PFSK-1 (cell line): ENCODE data around the gene ROMO1.

Experiments used
- FOXP2 ChIP-seq: optimal IDR thresholded peaks from 2 replicates; pipeline ENCODE3; 2011; ENCODE audit warnings: borderline replicate concordance, control low read depth, inconsistent platforms; ENCODE audit not compliant: insufficient read depth; ENCODE audit errors: extremely low read length, extremely low read depth
- POLR2AphosphoS5 ChIP-seq: IDR thresholded peaks from 2 replicates; pipeline ENCODE4 v1.6.1; 2012; ENCODE audit warnings: low read depth, mild to moderate bottlenecking, control low read depth, low read length, moderate library complexity
- SIN3A ChIP-seq: IDR thresholded peaks from 2 replicates; pipeline ENCODE4 v1.6.1; 2012; ENCODE audit warnings: mild to moderate bottlenecking, low read length, moderate library complexity, borderline replicate concordance; ENCODE audit not compliant: insufficient read depth
- TAF1 ChIP-seq: IDR thresholded peaks from 2 replicates; pipeline ENCODE4 v1.6.1; 2012; ENCODE audit warnings: low read length, control low read depth, borderline replicate concordance; ENCODE audit not compliant: insufficient read depth
- TF ChIP-seq, protein P1 (sequence below), 2 experiments: IDR thresholded peaks; 2 replicates each; pipeline versions ENCODE4 v1.6.1 to v1.8.0; 2011 to 2012; ENCODE audit warnings: low read depth in 2 of 2, low read length in 2 of 2, control low read depth in 1 of 2, inconsistent platforms in 1 of 2, mild to moderate bottlenecking in 1 of 2, moderate library complexity in 1 of 2; ENCODE audit not compliant: insufficient read depth in 1 of 2

Gene ROMO1

DNA sequence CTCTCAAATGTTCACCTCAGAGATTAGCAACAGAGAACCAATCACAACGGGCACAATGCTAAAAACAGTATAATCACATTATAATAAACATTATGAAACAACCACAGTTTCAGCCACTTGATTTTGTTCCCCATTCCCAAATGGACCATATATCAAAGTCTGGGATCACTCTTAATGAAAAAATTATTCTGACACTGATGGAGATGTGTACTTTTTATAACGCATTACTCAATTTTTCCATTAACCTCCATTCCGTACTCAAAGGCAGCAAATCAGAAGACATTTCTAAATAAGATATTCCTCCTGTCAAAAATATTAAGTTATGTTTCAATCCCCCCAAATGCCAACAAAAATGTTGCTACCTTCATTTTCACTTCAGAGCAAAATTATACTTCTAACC, 37.3 kb upstream of the ROMO1 start:
- TF ChIP-seq, protein P1, sequence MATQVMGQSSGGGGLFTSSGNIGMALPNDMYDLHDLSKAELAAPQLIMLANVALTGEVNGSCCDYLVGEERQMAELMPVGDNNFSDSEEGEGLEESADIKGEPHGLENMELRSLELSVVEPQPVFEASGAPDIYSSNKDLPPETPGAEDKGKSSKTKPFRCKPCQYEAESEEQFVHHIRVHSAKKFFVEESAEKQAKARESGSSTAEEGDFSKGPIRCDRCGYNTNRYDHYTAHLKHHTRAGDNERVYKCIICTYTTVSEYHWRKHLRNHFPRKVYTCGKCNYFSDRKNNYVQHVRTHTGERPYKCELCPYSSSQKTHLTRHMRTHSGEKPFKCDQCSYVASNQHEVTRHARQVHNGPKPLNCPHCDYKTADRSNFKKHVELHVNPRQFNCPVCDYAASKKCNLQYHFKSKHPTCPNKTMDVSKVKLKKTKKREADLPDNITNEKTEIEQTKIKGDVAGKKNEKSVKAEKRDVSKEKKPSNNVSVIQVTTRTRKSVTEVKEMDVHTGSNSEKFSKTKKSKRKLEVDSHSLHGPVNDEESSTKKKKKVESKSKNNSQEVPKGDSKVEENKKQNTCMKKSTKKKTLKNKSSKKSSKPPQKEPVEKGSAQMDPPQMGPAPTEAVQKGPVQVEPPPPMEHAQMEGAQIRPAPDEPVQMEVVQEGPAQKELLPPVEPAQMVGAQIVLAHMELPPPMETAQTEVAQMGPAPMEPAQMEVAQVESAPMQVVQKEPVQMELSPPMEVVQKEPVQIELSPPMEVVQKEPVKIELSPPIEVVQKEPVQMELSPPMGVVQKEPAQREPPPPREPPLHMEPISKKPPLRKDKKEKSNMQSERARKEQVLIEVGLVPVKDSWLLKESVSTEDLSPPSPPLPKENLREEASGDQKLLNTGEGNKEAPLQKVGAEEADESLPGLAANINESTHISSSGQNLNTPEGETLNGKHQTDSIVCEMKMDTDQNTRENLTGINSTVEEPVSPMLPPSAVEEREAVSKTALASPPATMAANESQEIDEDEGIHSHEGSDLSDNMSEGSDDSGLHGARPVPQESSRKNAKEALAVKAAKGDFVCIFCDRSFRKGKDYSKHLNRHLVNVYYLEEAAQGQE (IDR thresholded peaks at IDR 0.05; ENCODE audit: insufficient read depth in 1 of 2, low read depth in 2 of 2, low read length in 2 of 2): no peak

DNA sequence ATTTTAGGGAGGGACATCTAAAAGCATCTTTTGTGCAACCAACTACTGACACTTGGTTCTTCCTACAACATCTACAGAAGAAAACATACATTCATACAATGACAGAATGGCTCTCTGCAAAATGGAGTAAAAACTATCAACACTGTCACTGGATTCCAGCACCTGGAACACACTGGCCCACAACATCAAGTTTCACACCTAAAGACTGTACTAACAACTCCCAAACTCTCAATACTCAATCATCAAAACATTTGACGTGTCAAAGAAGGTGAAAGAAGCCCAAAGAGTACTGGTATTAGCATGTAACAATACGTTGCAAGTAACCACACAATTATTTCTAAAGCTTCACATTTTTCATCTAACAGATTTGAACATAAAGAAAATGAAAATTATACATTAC, 36.7 kb upstream of the ROMO1 start:
- TF ChIP-seq, protein P1 (IDR thresholded peaks at IDR 0.05; ENCODE audit: insufficient read depth in 1 of 2, low read depth in 2 of 2, low read length in 2 of 2): no peak
- no peak for TF ChIP-seq SIN3A
- TF ChIP-seq TAF1: no peak
- no peak for TF ChIP-seq FOXP2
- TF ChIP-seq POLR2AphosphoS5: no peak

- TF ChIP-seq SIN3A (peak; percentile 50; the same call in 1 of the 2 replicates), POLR2AphosphoS5 (peak; percentile 66), TAF1 (no peak)
Observed at GRCh38 chr20:35663516-35664465, 35.4 kb upstream of the ROMO1 start.

GRCh38 chr20:35664466-35665206, 34.6 kb upstream of the ROMO1 start, which contains the start of the genes CPNE1 and RBM12:
Gene CPNE1, minus strand, starts transcription at chr20:35664900. Its CDS starts 31,977 bp downstream, at chr20:35632923.
Gene RBM12, minus strand, starts transcription at chr20:35664900. Its CDS starts 9,578 bp downstream, at chr20:35655322.
- peak; percentile 92 for TF ChIP-seq TAF1
- peak; percentile 99 for TF ChIP-seq POLR2AphosphoS5
- TF ChIP-seq, protein P1 (IDR thresholded peaks at IDR 0.05; ENCODE audit: insufficient read depth in 1 of 2, low read depth in 2 of 2, low read length in 2 of 2): peak; percentile 10 to 32; a peak in 1 of 4 replicates
- no peak; the same call in 1 of the 2 replicates for TF ChIP-seq SIN3A
- peak; percentile 68 for TF ChIP-seq FOXP2

GRCh38 chr20:35665949-35666288, 33.3 kb upstream of the ROMO1 start:
- TF ChIP-seq POLR2AphosphoS5: no peak
- TF ChIP-seq TAF1: no peak
- no peak for TF ChIP-seq FOXP2
- TF ChIP-seq SIN3A: no peak
- TF ChIP-seq, protein P1 (IDR thresholded peaks at IDR 0.05; ENCODE audit: insufficient read depth in 1 of 2, low read depth in 2 of 2, low read length in 2 of 2): no peak
